A375 (cell line): Measurements from ENCODE around the gene TECTB. TPM values are rescaled to one million over a fixed set of nuclear protein-coding genes. Genes with fewer than 3 reads are reported as not detected.

ENCODE experiments used
- small RNA-seq: library from RNA; depleted of rRNA; stranded (forward); fragments of <200 nt; gene quantifications from one replicate; pipeline ENCODE3, GENCODE V24; 2014
- total RNA-seq: library from RNA; depleted of rRNA; stranded (reverse); fragments of >200 nt; shearing (Covaris generic); gene quantifications from 2 replicates; pipeline ENCODE4 v1.2.3, GENCODE V29; 2014; rRNA removed

TECTB gene
- not detected in 2 replicates for total RNA-seq

DNA sequence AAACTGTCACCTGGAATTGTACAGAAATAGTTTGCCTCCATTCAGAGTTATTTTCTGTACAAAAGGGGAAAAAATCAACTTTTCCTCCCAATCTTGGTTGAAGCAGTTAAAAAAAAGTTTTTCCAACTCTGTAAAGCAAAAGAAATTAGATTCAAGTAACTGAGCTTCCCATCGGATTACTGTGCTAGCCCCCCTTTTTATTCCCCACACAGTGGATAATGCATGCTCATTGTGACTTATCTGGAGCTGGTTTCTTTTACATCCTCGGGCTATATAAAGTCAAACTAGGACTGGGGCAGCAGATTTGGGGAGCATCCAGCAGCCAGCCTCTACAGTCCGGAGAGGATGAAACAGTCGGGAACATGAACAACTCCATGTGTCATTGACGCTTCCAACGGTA lies at the start of gene TECTB:
TECTB (plus strand) TSS at position 301 of the 400 bp plus-strand sequence. CDS start 335 bp downstream, outside the sequence.

Small RNA genes lying within 50 kb of the gene (small RNA-seq; reads per million reads assigned to genes)
- gene MIR6715A, result not detected

Other genes with a start within 250 kb of the TECTB start
- gene GPAM, start 99.6 kb upstream of the TECTB start, total RNA-seq, result 6.6 and 6.8 TPM in 2 replicates
- 1.4 and 2.0 TPM in 2 replicates for gene ACSL5, start 90.7 kb downstream of the TECTB start, total RNA-seq
- 12.5 and 15.8 TPM in 2 replicates for gene ZDHHC6, start 163.5 kb downstream of the TECTB start, total RNA-seq
- 20.2 and 42.3 TPM in 2 replicates for gene VTI1A, start 163.8 kb downstream of the TECTB start, total RNA-seq